Suprapubic skin (tissue), 4 donors: ENCODE measurements around the gene NRF1. TPM values are rescaled to one million over a fixed set of nuclear protein-coding genes. Genes with fewer than 3 reads are reported as not detected.
"Not testable (repeated sequence)": the region's sequence is repeated elsewhere in the genome, so short reads cannot be mapped to it uniquely, and the experiment has no call there.

Source experiments
- DNase-seq, 2 donors: peaks; one replicate each; pipeline ENCODE4 v3.0.0-alpha.2; 2019; ENCODE audit warnings: low spot score in 2 of 2
- H3K27ac ChIP-seq: fragments of 200-600 bp; sonication (generic); one replicate; pipeline ENCODE4 v1.5.1; 2019
- H3K27me3 ChIP-seq: fragments of 200-600 bp; sonication (generic); one replicate; pipeline ENCODE4 v1.5.1; 2019
- H3K36me3 ChIP-seq: fragments of 200-600 bp; sonication (generic); one replicate; pipeline ENCODE4 v1.5.1; 2019
- H3K4me1 ChIP-seq: fragments of 200-600 bp; sonication (generic); one replicate; pipeline ENCODE4 v1.5.1; 2019
- H3K4me3 ChIP-seq: fragments of 200-600 bp; sonication (generic); one replicate; pipeline ENCODE4 v1.5.1; 2019; ENCODE audit warnings: mild to moderate bottlenecking
- H3K9me3 ChIP-seq: fragments of 200-600 bp; sonication (generic); one replicate; pipeline ENCODE4 v1.5.1; 2019
- EP300 ChIP-seq: sonication (generic); formaldehyde crosslinking; IDR thresholded peaks from one replicate; pipeline ENCODE4 v1.6.1; 2017; ENCODE audit warnings: antibody characterized with exemption
- POLR2A ChIP-seq, 2 donors: fragments of 450-650 bp; IDR thresholded peaks; one replicate each; pipeline ENCODE4 v1.6.1; 2017; ENCODE audit warnings: antibody characterized with exemption in 2 of 2, mild to moderate bottlenecking in 2 of 2, moderate library complexity in 2 of 2
- POLR2AphosphoS5 ChIP-seq, 3 donors: sonication (generic); formaldehyde crosslinking; IDR thresholded peaks; one replicate each; pipeline ENCODE4 v1.6.1; 2017; ENCODE audit warnings: antibody characterized with exemption in 3 of 3
- WGBS: methylation state at CpG from one replicate; pipeline ENCODE4 v1.1.5; 2018; 5-methylcytosine and 5-hydroxymethylcytosine counted together
- total RNA-seq, 4 donors: library from RNA; depleted of rRNA; stranded (reverse); fragments of >200 nt; gene quantifications; one replicate each; pipeline ENCODE4 v1.1.0, GENCODE V29; 2016
- TF ChIP-seq, protein P1 (sequence below), 2 donors: fragments of 200-600 bp in 1 of 2; fragments of 450-650 bp in 1 of 2; sonication (generic) in 1 of 2; IDR thresholded peaks; one replicate each; pipeline ENCODE4 v1.5.1; 2016 to 2019; ENCODE audit warnings: antibody characterized with exemption in 2 of 2, mild to moderate bottlenecking in 1 of 2, moderate library complexity in 1 of 2

The NRF1 gene
- total RNA-seq, 4 donors from 2014 or later = 11.7 to 33.2 (median 15.5) TPM

DNA sequence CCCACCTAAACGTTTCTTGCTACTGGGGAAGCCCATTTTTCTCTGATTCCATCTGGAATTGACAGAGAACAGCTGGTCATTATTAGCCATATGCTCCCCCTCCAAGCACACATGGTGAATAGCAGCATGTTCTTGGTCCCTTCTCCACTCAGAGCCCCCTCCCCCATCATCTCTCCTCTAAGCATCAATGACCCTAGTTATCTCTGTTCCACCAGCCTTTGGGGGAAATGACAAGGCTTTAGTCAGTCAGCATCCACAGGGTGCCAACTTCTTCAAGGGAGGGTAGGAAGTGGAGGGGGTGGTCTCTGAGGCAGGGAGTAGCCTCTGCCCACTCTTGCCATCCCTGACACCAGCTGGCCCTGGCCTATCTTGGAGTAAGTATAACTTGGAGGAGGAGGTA lies 178.1 kb downstream of the NRF1 start:
- TF ChIP-seq, protein P1, sequence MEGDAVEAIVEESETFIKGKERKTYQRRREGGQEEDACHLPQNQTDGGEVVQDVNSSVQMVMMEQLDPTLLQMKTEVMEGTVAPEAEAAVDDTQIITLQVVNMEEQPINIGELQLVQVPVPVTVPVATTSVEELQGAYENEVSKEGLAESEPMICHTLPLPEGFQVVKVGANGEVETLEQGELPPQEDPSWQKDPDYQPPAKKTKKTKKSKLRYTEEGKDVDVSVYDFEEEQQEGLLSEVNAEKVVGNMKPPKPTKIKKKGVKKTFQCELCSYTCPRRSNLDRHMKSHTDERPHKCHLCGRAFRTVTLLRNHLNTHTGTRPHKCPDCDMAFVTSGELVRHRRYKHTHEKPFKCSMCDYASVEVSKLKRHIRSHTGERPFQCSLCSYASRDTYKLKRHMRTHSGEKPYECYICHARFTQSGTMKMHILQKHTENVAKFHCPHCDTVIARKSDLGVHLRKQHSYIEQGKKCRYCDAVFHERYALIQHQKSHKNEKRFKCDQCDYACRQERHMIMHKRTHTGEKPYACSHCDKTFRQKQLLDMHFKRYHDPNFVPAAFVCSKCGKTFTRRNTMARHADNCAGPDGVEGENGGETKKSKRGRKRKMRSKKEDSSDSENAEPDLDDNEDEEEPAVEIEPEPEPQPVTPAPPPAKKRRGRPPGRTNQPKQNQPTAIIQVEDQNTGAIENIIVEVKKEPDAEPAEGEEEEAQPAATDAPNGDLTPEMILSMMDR (IDR thresholded peaks at IDR 0.05) = no peak
- TF ChIP-seq EP300 (no peak), POLR2A (IDR thresholded peaks at IDR 0.05) (no peak), POLR2AphosphoS5 (IDR thresholded peaks at IDR 0.05) (no peak)
- Histone ChIP-seq H3K36me3 (no peaks in the 10 kb centered on the region), H3K27me3 (peaks cover 56% of the 10 kb centered on the region), H3K9me3 (no peaks in the 10 kb centered on the region), H3K27ac (no peak overlapping the region), H3K4me3 (no peak overlapping the region), H3K4me1 (peaks cover 15% of the 10 kb centered on the region)
- no peak for DNase-seq
- 56% methylated on average over 1 of the region's 1 CpG for WGBS

DNA sequence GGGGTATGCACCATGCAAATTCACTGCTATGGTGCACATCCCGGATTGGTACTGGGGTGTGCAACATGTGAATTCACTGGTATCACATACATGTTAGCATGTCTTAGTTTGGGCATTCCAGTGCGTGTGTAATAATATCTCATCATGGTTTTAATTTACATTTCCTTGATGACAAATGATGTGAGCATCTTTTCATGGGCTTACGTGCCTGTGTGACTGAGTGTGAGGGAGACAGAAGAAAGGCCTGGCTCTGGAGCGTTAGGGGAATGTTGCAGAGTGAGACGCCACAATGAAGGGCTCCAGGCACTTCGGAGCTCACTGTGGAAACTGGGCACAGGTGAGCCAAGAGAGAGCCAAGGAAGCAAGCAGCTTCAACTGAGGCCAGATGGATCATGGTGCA lies 178.6 kb downstream of the NRF1 start:
- peaks cover 10% of the 10 kb centered on the region for H3K4me1 ChIP-seq
- WGBS = 59% methylated on average over 6 of the region's 6 CpGs
- no peak for DNase-seq
- no peak overlapping the region for H3K27ac ChIP-seq
- H3K9me3 ChIP-seq = no peaks in the 10 kb centered on the region
- no peak overlapping the region for H3K4me3 ChIP-seq
- H3K27me3 ChIP-seq = peaks cover 51% of the 10 kb centered on the region
- TF ChIP-seq POLR2A (IDR thresholded peaks at IDR 0.05) = no peak
- TF ChIP-seq POLR2AphosphoS5 (IDR thresholded peaks at IDR 0.05) = no peak
- no peak for TF ChIP-seq EP300
- TF ChIP-seq, protein P1 (IDR thresholded peaks at IDR 0.05) = no peak
- no peaks in the 10 kb centered on the region for H3K36me3 ChIP-seq

DNA sequence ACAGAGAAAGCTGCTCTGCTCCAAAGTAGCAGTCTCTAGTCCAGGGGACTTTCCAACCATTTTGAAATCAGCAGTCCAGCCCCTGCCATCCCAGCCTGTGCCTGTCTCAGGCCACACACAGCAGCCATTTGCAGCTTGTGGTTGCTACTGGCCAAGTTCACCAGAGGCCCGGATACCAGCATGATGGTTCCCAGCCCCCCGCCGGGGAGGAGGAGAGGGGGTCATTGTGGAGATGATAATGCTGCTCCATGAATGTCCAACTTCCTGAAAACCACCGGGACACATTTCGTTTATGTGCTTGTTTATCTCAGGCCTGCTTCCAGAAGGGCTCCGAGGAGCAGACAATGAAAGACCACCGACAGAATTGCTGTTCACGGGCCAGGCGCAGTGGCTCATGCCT lies 181.2 kb downstream of the NRF1 start:
- no peak for DNase-seq
- H3K9me3 ChIP-seq = no peaks in the 10 kb centered on the region
- peaks cover 25% of the 10 kb centered on the region for H3K27me3 ChIP-seq
- H3K4me3 ChIP-seq = no peak overlapping the region
- TF ChIP-seq POLR2A (IDR thresholded peaks at IDR 0.05) (no peak), EP300 (no peak)
- no peaks in the 10 kb centered on the region for H3K36me3 ChIP-seq
- WGBS = 74% methylated on average over 8 of the region's 9 CpGs
- H3K4me1 ChIP-seq = no peaks in the 10 kb centered on the region
- H3K27ac ChIP-seq = no peak overlapping the region

DNA sequence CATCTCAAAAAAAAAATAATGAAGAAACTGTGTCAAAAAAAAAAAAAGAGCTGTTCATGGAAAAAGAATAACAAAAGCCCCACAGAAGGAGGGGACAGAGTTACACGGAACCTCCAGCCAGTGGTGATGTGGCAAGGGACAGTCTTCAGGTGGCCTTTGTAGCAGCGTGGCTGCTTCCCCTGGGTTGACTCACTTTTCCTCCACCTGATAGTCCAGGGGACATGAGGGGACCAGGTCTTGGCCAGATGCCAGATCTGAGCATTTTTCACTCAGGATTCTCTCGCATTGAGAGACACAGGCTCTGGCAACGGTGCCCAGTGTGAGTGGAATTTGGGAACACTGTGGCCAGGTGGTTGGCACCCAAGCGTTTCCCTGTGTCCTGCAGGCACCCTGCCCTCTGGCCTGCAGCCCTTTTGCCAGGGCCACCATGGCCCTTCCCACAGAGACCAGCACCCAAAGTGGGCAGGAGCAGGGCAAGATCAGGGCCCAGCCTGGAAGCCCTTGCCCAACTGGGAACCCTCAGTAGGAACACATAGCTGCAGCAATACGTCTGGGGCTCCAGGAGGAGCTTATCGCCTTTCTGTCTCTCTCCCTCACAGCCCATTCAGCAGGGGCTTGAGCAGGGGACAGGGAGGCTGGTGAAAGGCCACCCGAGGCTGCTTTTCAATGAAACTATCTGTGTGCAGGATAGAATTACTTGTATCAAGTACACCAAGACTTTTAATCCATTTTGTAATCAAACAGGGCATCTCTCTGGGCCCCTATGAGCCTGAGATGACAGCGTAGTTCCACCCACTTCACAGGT lies 182.2 kb downstream of the NRF1 start:
- H3K27ac ChIP-seq = no peak overlapping the region
- no peak overlapping the region for H3K4me3 ChIP-seq
- H3K36me3 ChIP-seq = no peaks in the 10 kb centered on the region
- peak in 1 of 2 donors; percentile 41 for DNase-seq
- H3K4me1 ChIP-seq = no peaks in the 10 kb centered on the region
- peaks cover 20% of the 10 kb centered on the region for H3K27me3 ChIP-seq
- no peaks in the 10 kb centered on the region for H3K9me3 ChIP-seq
- no peak for TF ChIP-seq EP300
- no peak for TF ChIP-seq POLR2AphosphoS5 (IDR thresholded peaks at IDR 0.05)
- TF ChIP-seq POLR2A (IDR thresholded peaks at IDR 0.05) = no peak
- TF ChIP-seq, protein P1 (IDR thresholded peaks at IDR 0.05) = no peak
- WGBS = 72% methylated on average over 9 of the region's 9 CpGs

DNA sequence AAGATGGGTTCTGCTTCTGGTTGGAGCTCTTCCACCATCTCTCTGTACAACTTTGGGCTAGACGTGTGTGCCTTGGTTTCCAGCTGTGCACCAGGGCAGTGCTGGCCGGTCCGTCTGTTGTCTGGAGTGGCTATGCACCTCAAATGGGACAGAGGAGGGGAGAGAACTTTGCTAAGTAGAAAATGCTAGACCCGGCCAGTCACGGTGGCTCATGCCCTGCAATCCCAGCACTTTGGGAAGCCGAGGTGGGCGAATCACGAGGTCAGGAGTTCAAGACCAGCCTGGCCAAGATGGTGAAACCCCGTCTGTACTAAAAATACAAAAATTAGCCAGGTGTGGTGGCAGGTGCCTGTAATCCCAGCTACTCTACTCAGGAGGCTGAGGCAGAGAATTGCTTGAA lies 182.9 kb downstream of the NRF1 start:
- WGBS = 92% methylated on average over 9 of the region's 9 CpGs

DNA sequence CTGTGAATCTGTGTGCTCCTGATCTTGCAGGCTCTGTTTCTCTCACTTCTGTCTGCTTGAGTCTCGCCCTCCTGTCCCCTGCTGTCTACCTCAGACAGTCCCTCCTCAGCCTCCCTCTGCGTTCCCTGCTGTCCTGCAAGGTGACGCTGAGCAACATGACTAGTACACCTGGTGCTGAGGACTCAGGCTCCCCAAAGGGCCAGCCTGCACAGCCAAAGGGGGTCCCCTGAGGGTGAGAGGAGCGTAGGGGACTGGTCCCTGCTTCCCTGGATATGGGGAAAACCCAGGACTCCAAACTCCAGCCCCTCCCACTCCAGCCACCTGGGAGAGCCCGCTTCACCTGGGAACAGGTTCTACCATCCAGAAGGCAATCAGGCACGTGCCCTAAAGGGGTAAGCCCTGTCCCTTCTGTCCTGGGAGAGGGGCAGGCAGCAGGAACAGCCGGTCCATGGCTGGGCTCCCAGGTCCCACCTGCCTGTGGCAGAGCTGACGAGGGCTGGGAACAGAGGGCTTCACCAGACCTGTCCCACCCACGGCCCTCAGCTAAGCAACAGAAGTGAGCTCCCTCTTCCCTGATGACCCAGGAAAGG lies 184.8 kb downstream of the NRF1 start:
- Histone ChIP-seq H3K36me3 (no peaks in the 10 kb centered on the region), H3K27ac (no peak overlapping the region), H3K4me3 (no peak overlapping the region), H3K4me1 (no peaks in the 10 kb centered on the region), H3K9me3 (no peaks in the 10 kb centered on the region), H3K27me3 (no peaks in the 10 kb centered on the region)
- DNase-seq = no peak
- 95% methylated on average over 3 of the region's 9 CpGs for WGBS
- TF ChIP-seq POLR2AphosphoS5 (IDR thresholded peaks at IDR 0.05) (no peak), POLR2A (IDR thresholded peaks at IDR 0.05) (no peak), EP300 (no peak)
- TF ChIP-seq, protein P1 (IDR thresholded peaks at IDR 0.05) = no peak

More for the DNA sequence above, 182.9 kb downstream of the NRF1 start:
- H3K36me3 ChIP-seq, H3K27ac ChIP-seq, H3K9me3 ChIP-seq, H3K4me3 ChIP-seq, H3K4me1 ChIP-seq: not testable (repeated sequence)
- peak in 1 of 2 donors; percentile 44 for DNase-seq
- H3K27me3 ChIP-seq = peaks cover 14% of the 10 kb centered on the region
